ENCODE data around the gene CAP2. TPM values are rescaled to one million over a fixed set of nuclear protein-coding genes. Genes with fewer than 3 reads are reported as not detected.
A peak's percentile ranks its signal among the peaks of the same experiment; 100 is the strongest.

CAP2 gene
- total RNA-seq, result 10 to 100 TPM in 1 of 2 donors, 1 to 10 TPM in 1; 2.7 to 10.4 TPM

GRCh38 chr6:17392978-17393891 is at the start of gene CAP2:
Gene CAP2, plus strand, starts transcription at chr6:17393595. Its CDS starts 27,961 bp downstream, at chr6:17421556.
- intact Hi-C loops (cut with DNase I), result no loop called here
- TF ChIP-seq CTCF (IDR thresholded peaks at IDR 0.05), result no peak
- Histone ChIP-seq H3K27ac (peak within 1 kb of the TSS; percentile 44), H3K9ac (ENCODE audit: low read depth in 2 of 2, low read length in 2 of 2) (peak within 1 kb of the TSS; percentile 63 to 69), H3K4me3 (peak within 1 kb of the TSS; percentile 37), H3K36me3 (no peaks in the 10 kb centered on the region), H3K4me1 (no peaks in the 10 kb centered on the region), H3K27me3 (no peaks in the 10 kb centered on the region), H3K9me3 (no peaks in the 10 kb centered on the region)
- DNase-seq, result peak; percentile 59

GRCh38 chr6:17347012-17347411 is 46.4 kb upstream of the CAP2 start:
- H3K27ac ChIP-seq, result no peak overlapping the region
- intact Hi-C loops (cut with DNase I), result no loop called here
- H3K9ac ChIP-seq (ENCODE audit: low read depth in 2 of 2, low read length in 2 of 2), result no peak overlapping the region
- H3K4me1 ChIP-seq, result no peaks in the 10 kb centered on the region
- no peaks in the 10 kb centered on the region for H3K9me3 ChIP-seq
- no peak for DNase-seq
- TF ChIP-seq CTCF (IDR thresholded peaks at IDR 0.05), result no peak
- no peak overlapping the region for H3K4me3 ChIP-seq
- H3K36me3 ChIP-seq, result no peaks in the 10 kb centered on the region
- H3K27me3 ChIP-seq, result no peaks in the 10 kb centered on the region

- no peaks in the 10 kb centered on the region for H3K9me3 ChIP-seq
- intact Hi-C loops (cut with DNase I), result no loop called here
- H3K36me3 ChIP-seq, result no peaks in the 10 kb centered on the region
- no peaks in the 10 kb centered on the region for H3K4me1 ChIP-seq
- no peak overlapping the region for H3K9ac ChIP-seq (ENCODE audit: low read depth in 2 of 2, low read length in 2 of 2)
- H3K4me3 ChIP-seq, result no peak overlapping the region
- no peaks in the 10 kb centered on the region for H3K27me3 ChIP-seq
- no peak for TF ChIP-seq CTCF (IDR thresholded peaks at IDR 0.05)
- H3K27ac ChIP-seq, result no peak overlapping the region
- DNase-seq, result no peak
Measured at GRCh38 chr6:17349427-17349826, 44.0 kb upstream of the CAP2 start.

GRCh38 chr6:17352302-17352701 is 41.1 kb upstream of the CAP2 start:
- no peak for DNase-seq
- no peak for TF ChIP-seq CTCF (IDR thresholded peaks at IDR 0.05)
- no peak overlapping the region for H3K9ac ChIP-seq (ENCODE audit: low read depth in 2 of 2, low read length in 2 of 2)
- no peaks in the 10 kb centered on the region for H3K4me1 ChIP-seq
- no peaks in the 10 kb centered on the region for H3K9me3 ChIP-seq
- no peaks in the 10 kb centered on the region for H3K27me3 ChIP-seq
- no peak overlapping the region for H3K27ac ChIP-seq
- intact Hi-C loops (cut with DNase I), result no loop called here
- no peak overlapping the region for H3K4me3 ChIP-seq
- H3K36me3 ChIP-seq, result no peaks in the 10 kb centered on the region

GRCh38 chr6:17353440-17354175 is 39.8 kb upstream of the CAP2 start:
- Histone ChIP-seq H3K9me3 (no peaks in the 10 kb centered on the region), H3K27ac (no peak overlapping the region), H3K4me3 (no peak overlapping the region), H3K36me3 (no peaks in the 10 kb centered on the region), H3K27me3 (no peaks in the 10 kb centered on the region), H3K9ac (ENCODE audit: low read depth in 2 of 2, low read length in 2 of 2) (no peak overlapping the region), H3K4me1 (no peaks in the 10 kb centered on the region)
- no peak for TF ChIP-seq CTCF (IDR thresholded peaks at IDR 0.05)
- intact Hi-C loops (cut with DNase I), result no loop called here
- no peak for DNase-seq
